ENCODE results near the gene GLRX. TPM values are rescaled to one million over a fixed set of nuclear protein-coding genes. Genes with fewer than 3 reads are reported as not detected.

The GLRX gene
- total and polyA plus RNA-seq, 10 of the 15 experiments (the other 5 are each of a cell fraction or from before 2014, with no cell fraction given): 63.0 to 366 (median 186) TPM

- TF ChIP-seq ZBTB11 (CRISPR knock-in tag; IDR thresholded peaks at IDR 0.05) (no peak), JUNB (IDR thresholded peaks at IDR 0.05) (no peak)
These were observed 6.2 kb downstream of the GLRX start (continued) for GRCh38 chr5:95816341-95816740.

- Histone ChIP-seq H3K27ac (ENCODE audit: control insufficient read depth, insufficient read depth) (no peak overlapping the region), H4K20me1 (ENCODE audit: control insufficient read depth, insufficient read depth) (no peaks in the 10 kb centered on the region), H3K9ac (ENCODE audit: control insufficient read depth, insufficient read depth, low read length) (no peak overlapping the region), H3K4me2 (ENCODE audit: control insufficient read depth, insufficient read depth) (0 out of 2 replicates have a peak overlapping the region, but pooled peaks have one; percentile 5), H3K79me2 (ENCODE audit: control insufficient read depth, insufficient read depth, low read length) (peaks cover 40% of the 10 kb centered on the region), H3K9me3 (replicated peaks; ENCODE audit: control insufficient read depth, insufficient read depth, low read length) (no peaks in the 10 kb centered on the region), H3K4me1 (ENCODE audit: control insufficient read depth, insufficient read depth, low read length) (peaks cover 12% of the 10 kb centered on the region), H3K36me3 (ENCODE audit: control insufficient read depth in 2 of 2, insufficient read depth in 2 of 2, low read length in 1 of 2) (peaks cover 2 to 24% of the 10 kb centered on the region in 2 experiments), H3K4me3 (no peak overlapping the region), H2AFZ (ENCODE audit: control insufficient read depth, low read depth, low read length) (no peak overlapping the region), H3K27me3 (replicated peaks in 1 of 2; ENCODE audit: control insufficient read depth in 2 of 2, insufficient read depth in 2 of 2, low read length in 1 of 2) (no peaks in the 10 kb centered on the region)
- POLR2A ChIA-PET: interaction anchor here (0.8 to 2.7 kb wide), 3 partner anchors 17 to 28 kb away, joined by 4 to 9 read pairs (median 4); no protein-coding TSS in a partner anchor
- no peak for ATAC-seq
- SMC1A ChIA-PET (ENCODE audit: uncharacterized antibody, unreplicated experiment): interaction anchor here (1.3 to 15.2 kb wide), 4 partner anchors 8 to 34 kb away, joined by 3 to 320 read pairs (median 112); no protein-coding TSS in a partner anchor
- CTCF ChIA-PET: interaction anchor here (1.2 to 11.4 kb wide), 4 partner anchors 23 to 34 kb away, joined by 3 to 145 read pairs (median 52); no protein-coding TSS in a partner anchor
- FAIRE-seq: no peak
- in situ Hi-C loops (cut with MboI): no loop called here
- TF ChIP-seq EGR1 (IDR thresholded peaks at IDR 0.05; ENCODE audit: borderline replicate concordance in 1 of 2, low read depth in 2 of 2, low read length in 2 of 2): no peak
- no peak for TF ChIP-seq SRF (IDR thresholded peaks at IDR 0.05; ENCODE audit: low read depth in 2 of 2, low read length in 2 of 2)
- TF ChIP-seq ZNF207 (IDR thresholded peaks at IDR 0.05; ENCODE audit: borderline replicate concordance): no peak
- TF ChIP-seq ZNF217 (IDR thresholded peaks at IDR 0.05): no peak
- no peak for TF ChIP-seq TAF1 (IDR thresholded peaks at IDR 0.05; ENCODE audit: borderline replicate concordance, low read depth, low read length)
- TF ChIP-seq SREBF1 (IDR thresholded peaks at IDR 0.05; ENCODE audit: low read length): no peak
- no peak for TF ChIP-seq STAT1 (conservative IDR thresholded peaks at IDR 0.05)
- no peak for TF ChIP-seq ELK1 (IDR thresholded peaks at IDR 0.05; ENCODE audit: low read depth, low read length)
- TF ChIP-seq RELB (IDR thresholded peaks at IDR 0.05; ENCODE audit: low read depth): no peak
- BruUV-seq (replicated peaks): no TSS peak
- intact Hi-C loops (cut with micrococcal nuclease; ENCODE audit: unreplicated experiment): no loop called here
- WGBS (ENCODE audit: insufficient coverage, insufficient replicate concordance, low lambda C conversion rate, missing lambda C conversion rate): 85% methylated on average over 4 of the region's 4 CpGs
- no peak for DNase-seq (ENCODE audit: low read depth, low spot score)
- RAD21 ChIA-PET (ENCODE audit: unreplicated experiment): interaction anchor here (1.1 to 12.7 kb wide), 3 partner anchors 24 to 33 kb away, joined by 3 to 186 read pairs (median 3); no protein-coding TSS in a partner anchor
These were observed 7.3 kb downstream of the GLRX start for GRCh38 chr5:95815155-95815729.
